Left cardiac atrium (tissue), 4 donors: ENCODE data around the gene GPRIN2. TPM values are rescaled to one million over a fixed set of nuclear protein-coding genes. Genes with fewer than 3 reads are reported as not detected.
"Not testable (repeated sequence)": the region's sequence is repeated elsewhere in the genome, so short reads cannot be mapped to it uniquely, and the experiment has no call there.

Source experiments
- ATAC-seq, 2 donors: fragments of 200-7000 bp; cut with Tn5 transposase; one replicate each; pipeline ENCODE4 v1.9.1; 2020; ENCODE audit warnings: mild to moderate bottlenecking in 2 of 2, moderate library complexity in 2 of 2
- DNase-seq: peaks from one replicate; pipeline ENCODE4 v3.0.0-alpha.2; 2020
- intact Hi-C, 2 donors: fragments of 100-400 bp; cut with DNase I; formaldehyde crosslinking; loops; one replicate each; pipeline versions ENCODE4 v1.14.1 to v1.15.1; 2022 to 2023
- total RNA-seq, 2 donors: library from RNA; stranded (reverse); fragmentation: NEBNext Ultra II Directional; extraction: Animal tissue kit (Norgen Biotek cat#: 25700); gene quantifications; one replicate each; pipeline ENCODE4 v1.2.1, GENCODE V29; 2021
- donor health status: DM: no; HTN: yes; CAD: no.
- donor health status: DM: no; HTN: yes; CAD: no; lungs with severe emphysema.
- donor health status: DM: yes; HTN: yes; CAD: no.
- donor health status: Dilated cardiomyopathy.

GPRIN2 gene
- total RNA-seq, 2 donors from 2014 or later: not detected

DNA sequence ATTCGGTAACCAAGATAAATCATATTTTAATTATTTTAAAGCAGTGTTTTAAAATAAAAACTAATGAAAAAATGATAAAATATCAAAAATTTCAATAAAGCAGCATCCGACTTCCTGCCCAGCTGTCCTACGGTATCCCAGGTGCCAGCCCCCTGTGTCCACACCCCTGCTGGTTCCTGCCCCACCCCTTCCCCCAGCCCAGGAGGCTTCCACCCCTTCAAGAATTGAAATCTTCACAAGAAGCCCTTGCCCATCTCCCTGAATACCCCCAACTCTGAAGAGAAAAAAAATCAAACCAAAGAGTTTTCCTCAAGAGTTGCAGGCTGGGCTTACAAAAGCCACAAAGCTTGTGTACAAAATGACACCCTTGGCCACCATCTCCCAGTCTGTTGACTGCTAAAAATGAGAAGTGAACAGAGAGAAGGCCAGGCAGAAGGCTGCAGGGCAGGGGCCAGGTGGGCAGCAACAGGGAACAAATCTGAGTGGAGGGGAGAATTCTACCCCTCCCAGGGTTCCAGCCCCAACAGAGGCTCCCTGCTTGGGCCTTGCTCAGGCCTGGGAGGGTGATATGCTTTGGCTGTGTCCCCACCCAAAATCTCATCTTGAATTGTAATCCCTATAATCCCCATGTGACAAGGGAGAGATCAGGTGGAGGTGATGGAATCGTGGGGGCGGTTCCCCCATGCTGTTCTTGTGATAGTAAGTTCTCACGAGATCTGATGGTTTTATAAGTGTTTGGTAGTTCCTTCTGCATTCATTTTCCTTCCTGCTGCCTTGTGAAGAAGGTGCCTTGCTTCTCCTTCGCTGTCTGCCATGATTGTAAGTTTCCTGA, 14.5 kb downstream of the GPRIN2 start:
- ATAC-seq: no peak
- DNase-seq: peak; percentile 18
- intact Hi-C loops: no loop called here

DNA sequence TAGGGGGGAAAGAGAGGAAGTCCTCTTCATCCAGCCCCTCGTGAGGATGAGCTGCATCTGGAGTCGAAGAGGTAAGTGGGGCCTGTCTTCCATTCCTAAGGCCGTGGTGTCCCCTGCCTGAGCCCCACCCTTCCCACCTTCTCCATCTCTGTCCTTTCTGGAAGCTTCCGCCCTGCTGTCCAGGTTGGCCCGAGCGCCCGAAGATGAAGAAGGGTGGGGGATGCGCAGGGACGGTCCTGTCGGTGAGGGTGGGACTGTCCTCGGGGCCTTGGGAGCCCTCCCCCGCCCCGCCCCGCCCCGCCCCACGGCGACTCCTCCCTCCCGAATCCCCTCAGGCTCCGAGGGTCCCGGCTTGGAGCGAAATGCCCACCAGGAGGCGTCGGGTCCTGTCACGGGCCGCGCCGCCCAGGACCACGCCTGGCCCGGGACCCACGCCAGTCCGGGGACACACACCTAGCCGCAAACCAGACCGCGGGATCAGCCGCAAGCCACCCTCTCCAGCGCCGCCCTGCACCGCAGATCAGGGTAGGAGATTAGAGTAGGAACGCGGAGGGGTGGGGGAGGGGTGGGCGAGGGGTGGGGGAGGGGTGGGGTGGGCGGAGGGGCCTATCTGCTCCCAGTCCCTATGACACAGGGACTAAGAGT, 15.3 kb downstream of the GPRIN2 start:
- intact Hi-C loops: no loop called here
- DNase-seq (peak; percentile 48), ATAC-seq (peak; percentile 17 to 36)

DNA sequence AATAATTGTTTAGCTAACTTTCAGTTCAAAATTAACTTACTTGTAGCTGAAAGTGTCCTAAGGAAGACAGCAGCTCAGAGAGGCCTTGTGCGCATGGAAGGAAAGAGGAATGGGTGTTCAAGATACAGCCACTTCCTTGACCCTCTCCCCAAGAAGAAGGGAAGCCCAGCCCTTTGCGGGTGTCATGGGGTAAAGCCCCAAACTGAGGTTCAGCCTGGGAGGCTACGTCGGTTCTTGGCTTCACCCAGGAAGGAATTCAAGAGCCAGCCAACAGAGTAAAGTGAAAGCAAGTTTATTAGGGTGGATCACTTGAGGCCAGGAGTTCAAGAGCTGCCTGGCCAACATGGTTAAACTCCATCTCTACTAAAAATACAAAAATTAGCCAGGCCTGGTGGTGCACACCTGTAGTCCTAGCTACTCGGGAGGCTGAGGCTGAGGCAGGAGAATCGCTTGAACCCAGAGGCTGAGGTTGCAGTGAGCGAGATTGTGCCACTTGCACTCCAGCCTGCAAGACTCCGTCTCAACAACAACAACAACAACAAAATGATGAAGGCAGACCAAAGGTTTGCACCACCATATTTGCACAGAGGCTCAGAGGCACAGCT, 15.9 kb downstream of the GPRIN2 start:
- peak; percentile 11 for DNase-seq
- intact Hi-C loops: no loop called here

DNA sequence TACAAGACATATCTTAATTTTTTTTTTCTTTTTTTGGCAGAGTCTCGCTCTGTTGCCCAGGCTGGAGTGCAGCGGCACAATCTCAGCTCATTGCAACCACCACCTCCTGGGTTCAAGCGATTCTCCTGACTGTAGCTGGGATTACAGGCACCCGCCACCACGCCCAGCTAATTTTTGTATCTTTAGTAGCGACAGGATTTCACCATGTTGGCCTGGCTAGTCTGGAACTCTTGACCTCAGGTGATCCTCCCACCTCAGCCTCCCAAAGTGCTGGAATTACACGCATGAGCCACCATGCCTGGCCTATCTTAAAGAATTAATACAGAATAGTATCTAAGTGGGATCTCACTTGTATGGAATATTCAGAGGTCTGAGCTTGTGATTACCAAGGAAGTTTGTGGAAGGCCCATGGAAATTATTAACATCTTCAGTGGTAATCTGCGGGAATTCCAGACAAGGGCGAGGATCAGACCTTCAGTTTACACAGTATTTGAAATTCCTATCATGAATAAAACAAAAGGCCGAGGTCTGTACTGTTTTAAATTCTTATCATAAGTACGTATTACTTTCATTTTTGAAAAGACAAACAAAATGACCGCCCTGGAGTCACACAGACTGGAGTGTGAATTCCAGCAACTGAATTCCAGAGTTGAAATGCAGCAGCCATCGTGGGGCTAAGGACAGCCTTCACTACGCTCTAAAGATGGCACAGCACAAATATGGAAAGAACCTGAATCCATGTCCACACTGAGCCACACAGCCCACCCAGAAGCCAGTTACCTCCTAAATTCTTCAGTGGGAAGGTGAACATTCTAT, 16.7 kb downstream of the GPRIN2 start:
- intact Hi-C loops: no loop called here
- ATAC-seq (peak in 1 of 2 donors; percentile 19), DNase-seq (peak; percentile 11)

More for the DNA sequence above, 15.9 kb downstream of the GPRIN2 start:
- no peak for ATAC-seq

DNA sequence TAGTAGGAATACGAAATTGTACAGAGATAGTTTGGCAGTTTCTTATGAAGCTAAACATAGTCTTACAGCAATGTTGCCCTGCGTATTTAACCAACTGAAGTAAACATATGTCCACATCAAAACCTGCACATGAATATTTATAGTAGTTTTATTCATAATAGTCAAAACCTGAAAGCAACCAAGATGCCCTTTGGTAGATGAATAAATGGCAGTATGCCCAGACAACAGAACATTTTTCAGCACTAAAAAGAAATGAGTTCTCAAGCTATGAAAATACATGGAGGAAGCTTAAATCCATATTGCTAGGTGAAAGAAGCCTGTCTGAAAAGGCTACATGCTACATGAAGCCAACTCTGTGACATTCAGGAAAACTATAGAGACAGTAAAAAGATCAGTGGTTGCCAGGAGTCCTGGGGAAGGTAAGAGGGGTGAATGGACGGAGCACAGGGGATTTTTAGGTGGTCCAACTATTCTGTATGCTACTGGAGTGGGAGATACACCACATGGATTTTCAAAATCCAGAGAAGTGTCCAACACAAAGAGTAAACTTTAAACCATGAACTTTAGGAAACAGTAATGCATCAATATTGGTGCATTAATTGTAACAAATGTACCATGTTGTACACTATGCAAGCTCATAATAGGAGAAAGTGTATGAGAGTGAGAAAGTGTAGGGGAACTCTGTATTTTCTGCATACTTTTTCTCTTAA, 17.6 kb downstream of the GPRIN2 start:
- ATAC-seq (no peak), DNase-seq (peak; percentile 2)
- intact Hi-C loops: no loop called here

DNA sequence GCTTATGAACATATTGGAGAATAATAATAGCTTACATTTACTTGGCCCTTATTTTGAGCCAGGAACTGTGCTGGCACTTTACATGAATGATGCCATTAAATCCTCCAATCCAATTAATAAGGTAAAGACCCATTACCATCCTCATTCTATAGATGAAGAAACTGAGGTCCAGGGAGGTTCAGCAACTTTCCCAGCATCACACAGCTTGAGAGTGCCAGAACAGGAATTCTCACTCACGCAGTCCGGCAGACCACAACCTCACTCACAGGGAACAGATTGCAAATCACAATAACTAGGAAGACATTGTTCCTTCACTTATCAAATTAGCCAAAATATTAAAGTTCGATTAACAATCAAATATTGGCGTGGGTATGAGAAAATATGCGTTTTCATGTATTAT, 18.3 kb downstream of the GPRIN2 start:
- intact Hi-C loops: no loop called here
- DNase-seq (peak; percentile 2), ATAC-seq (no peak)

DNA sequence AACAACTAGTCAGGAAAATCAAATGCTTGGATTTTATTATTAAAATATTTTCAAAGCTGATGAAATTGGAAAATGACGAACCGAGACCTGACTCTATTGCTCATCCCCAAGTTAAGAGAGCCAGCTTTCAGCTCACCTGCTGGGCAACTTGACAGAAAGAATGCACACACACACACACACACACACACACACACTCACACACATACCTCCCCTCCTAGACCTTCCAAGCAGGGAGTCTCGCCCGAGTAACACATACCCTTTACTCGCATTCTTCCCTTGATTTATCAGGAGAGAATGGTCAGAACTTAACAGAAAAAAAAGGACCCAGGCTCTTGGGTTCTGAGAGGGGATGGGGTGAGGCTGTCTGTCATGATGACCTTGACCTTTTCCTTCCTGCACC, 19.1 kb downstream of the GPRIN2 start:
- intact Hi-C loops: no loop called here
- ATAC-seq (no peak), DNase-seq (peak; percentile 2)

DNA sequence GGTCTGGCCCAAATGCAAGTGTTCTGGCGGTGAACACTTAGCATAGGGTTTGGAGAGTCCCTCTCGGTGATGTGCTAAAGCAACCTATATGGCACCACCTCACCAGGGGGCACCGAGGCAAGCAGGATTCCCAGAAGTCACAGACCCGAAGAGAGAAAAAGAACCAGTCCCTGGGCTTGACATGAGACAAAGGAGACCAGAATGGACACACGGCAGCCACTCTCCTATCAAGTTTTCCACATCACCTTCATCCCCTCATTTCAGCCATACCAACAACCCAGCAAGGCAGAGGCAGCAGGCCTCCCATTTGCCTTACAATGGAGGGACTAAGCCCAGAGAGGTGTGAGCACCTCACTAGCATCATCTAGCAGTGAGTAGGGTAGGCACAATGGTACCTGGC, 19.7 kb downstream of the GPRIN2 start:
- DNase-seq (peak; percentile 9), ATAC-seq (no peak)

DNA sequence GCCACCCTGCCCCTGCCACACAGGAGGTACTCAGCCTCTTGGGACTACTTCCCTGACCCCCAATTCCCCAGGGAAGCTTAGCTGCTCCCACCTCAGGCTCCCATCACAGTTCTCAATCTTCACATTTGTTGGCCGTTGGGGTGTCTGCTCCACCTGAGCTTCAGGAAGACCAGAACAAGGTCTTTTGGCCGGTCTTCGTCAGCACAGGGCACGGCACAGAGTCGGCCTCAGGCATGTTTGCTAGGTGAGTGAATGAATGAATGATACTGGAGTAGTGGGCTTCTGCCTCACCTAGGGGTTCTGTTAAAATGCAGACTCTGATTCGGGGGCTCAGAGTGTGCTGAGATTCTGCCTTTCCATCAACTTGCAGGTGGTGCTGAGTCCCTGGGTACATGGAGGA, 20.3 kb downstream of the GPRIN2 start:
- no peak for ATAC-seq
- DNase-seq: peak; percentile 12
- intact Hi-C loops: no loop called here

More for the DNA sequence above, 19.7 kb downstream of the GPRIN2 start:
- intact Hi-C loops: no loop called here

DNA sequence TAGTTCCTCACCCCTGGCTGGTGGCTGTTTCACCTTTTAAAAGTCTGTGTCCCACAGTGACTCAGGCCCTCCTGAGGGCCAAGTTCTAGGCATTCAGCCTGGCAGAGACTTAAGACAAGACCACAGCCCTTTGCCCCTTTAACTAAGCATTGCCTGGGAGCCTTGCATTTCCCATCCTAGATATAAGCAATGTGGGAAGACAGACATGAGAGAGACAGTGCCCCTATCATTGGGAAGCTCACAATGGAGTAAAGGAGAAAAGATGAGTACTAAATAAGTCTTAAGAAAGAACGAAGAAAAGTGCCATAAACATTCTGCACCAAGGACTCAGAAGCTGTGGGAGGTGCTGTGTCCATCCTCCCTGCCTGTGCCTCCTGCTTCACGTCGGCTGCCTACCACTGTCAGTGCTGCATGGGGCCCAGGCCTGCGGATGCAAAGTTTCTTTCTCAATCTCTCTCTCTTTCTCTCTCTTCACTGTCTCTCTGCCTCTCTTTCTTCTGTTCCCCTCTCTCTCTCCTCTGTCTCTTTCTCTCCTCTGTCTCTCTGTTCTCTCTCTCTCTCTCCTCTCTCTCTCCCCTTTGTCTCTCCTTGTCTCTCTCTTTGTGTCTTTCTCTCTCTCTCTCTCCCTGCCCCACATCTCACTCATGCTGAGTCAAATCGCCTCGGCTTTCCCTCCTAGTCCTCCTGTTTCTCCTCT, 21.5 kb downstream of the GPRIN2 start:
- DNase-seq (peak; percentile 15), ATAC-seq (no peak)
- intact Hi-C loops: no loop called here

DNA sequence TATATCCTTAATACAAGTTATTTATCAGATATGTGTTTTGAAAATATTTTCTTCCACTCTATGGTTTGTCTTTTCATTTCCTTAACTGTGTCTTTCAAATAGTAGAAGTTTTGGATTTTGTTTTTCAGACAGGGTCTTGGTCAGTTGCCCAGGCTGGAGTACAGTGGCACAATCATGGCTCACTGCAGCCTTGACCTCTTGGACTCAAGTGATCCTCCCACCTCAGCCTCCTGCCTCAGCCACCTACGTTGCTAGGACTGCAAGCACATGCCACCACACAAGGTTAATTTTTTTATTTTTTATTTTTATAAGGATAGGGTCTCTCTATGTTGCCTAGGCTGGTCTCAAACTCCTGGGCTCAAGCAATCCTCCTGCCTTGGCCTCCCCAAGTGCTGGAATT, 24.2 kb downstream of the GPRIN2 start:
- ATAC-seq, intact Hi-C loops: not testable (repeated sequence)
- peak; percentile 6 for DNase-seq

DNA sequence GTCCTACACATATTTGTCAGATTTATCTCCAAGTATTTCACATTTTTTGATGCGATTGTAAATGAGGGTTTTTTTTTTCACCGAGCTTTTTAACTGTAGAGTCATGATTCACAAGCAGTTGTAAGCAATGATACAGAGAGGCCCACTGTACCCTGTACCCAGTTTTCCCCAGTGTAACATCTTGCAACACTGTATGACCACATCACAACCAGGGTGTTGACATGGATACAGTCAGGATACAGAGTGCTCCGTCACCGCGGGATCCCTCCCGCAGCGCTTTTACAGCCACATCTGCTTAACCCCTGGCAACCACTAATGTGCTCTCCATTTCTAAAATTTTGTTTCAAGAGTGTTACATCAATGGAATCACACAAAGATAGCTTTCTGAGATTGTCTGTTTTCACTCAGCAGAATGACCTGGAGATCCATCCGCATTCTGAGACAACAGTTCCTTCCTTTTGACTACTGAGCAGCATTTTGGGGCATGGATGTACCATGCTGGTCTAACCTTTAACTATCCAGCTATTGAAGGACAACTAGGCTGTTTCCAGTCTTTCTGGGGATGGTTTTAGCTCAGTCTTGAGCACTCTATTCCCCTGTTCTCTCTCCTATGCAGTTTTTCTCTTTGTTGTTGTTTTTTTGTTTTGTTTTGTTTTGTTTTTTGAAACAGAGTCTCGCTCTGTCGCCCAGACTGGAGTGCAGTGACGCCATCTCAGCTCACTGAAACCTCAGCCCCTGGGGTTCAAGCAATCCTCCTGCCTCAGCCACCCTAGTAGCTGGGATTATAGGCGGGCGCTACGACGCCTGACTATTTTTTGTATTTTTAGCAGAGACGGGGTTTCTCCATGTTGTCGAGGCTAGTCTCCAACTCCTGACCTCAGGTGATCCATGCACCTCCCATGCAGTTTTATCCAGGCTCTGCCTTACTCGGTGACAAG, 25.9 kb downstream of the GPRIN2 start:
- intact Hi-C loops: no loop called here
- peak; percentile 24 for DNase-seq
- peak in 1 of 2 donors; percentile 74 for ATAC-seq

DNA sequence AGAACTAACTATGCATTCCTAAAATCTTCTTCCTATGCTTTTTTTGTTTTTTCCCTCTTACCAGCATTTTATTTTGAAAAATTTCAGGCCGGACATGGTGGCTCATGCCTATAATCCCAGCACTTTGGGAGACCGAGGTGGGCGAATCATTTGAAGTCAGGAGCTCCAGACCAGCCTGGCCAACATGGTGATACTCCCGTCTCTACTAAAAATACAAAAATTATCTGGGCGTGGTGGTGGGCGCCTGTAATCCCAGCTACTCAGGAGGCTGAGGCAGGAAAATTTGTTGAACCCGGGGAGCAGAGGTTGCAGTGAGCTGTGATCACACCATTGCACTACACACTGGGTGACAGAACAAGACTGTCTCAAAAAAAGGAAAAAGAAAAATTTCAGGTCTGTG, 26.7 kb downstream of the GPRIN2 start:
- ATAC-seq, intact Hi-C loops: not testable (repeated sequence)
- peak; percentile 11 for DNase-seq

DNA sequence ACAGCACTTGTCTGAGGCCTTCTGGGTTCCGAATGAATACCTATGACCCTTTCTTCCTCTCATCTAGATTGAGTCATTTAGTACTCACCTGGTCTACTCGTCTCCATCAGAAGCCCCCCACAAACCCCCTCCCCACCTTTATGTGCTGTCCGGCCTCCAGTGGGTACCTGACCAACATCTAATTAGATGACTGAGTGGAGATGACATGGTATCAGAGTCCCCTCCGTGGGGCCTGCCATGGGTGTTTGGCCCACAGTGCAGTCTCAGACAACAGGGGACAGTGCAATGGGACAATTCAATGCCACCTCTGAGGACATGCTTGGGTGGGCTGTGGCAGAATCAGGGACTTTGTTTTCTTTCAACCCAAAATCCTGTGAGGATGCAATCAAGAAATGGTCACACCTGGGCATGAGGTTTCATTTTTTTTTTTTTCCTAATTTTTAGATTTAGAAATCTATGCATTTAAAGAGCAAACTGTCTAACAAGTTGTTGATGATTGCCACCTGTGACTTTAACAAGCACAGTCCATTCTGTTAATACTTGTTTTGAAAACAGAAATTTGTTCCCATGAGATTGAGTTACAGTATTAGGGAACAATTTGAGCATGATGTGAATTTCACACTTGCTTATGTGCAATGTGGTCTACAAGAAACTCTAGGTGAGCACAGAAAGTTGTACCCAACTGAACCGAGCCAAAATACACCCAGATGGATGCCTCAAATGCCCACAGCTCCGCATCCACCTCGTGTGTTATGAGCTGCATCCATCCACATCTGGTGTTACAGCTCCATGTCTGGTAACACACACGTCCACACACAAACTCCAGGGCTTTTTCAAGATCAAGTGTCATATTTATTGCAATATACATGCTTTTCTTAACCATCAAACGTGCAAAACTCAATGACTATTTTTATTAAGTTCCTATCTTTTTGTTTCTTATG, 27.5 kb downstream of the GPRIN2 start:
- peak; percentile 13 for DNase-seq
- intact Hi-C loops: no loop called here
- no peak for ATAC-seq

DNA sequence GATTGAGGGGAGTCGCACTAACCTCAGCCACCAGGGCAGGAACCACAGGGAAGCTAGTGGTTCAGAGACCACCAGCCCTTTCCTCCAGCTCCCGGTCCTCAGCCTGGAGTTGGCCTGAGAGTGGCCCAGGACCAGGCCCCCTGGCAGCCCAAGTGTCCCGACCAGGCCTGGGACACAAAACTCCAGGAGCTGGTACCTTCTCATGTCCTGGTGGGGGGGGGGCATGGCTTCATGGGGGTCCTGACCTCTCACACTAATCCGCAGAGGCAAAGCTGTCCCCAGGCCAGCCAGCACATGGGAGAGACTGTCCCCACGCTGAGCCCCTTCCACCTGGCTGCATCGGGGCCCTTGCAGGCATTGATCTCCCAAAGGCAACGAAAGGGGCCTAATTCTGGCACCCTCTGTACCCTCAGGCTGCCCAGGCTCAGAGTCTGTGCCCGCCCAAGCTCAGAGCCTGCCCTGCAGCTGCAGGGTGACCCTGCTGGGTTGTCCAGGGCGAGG, 28.2 kb downstream of the GPRIN2 start:
- intact Hi-C loops: no loop called here
- peak; percentile 25 for DNase-seq
- no peak for ATAC-seq
